Fibroblast of skin of right quadriceps (primary cell): ENCODE data around the gene NAMPT.
"Not testable (repeated sequence)": the region's sequence is repeated elsewhere in the genome, so short reads cannot be mapped to it uniquely, and the experiment has no call there.

Source experiments
- DNase-seq: peaks from one replicate; pipeline ENCODE4 v3.0.0-alpha.2; 2013

NAMPT gene

DNA sequence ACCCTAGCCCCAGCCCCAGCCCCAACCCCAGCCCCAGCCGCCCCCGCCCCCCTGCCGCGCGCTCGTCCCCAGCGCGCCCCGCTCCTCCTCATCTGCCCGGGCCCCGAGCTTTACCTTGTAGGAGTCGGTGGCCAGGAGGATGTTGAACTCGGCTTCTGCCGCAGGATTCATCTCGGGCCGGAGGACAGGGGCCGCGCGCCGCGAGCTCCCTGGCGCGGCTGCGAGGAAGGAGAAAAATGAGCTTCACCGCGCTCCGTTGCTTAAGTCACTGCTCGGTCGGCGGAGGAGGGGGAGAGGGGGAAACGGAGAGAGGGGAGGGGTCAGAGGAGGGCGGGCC is at the start of gene NAMPT:
NAMPT (minus strand) TSS at position 270 of the 337 bp plus-strand sequence; CDS start at position 171, 99 bp downstream.
- no peak for DNase-seq

DNA sequence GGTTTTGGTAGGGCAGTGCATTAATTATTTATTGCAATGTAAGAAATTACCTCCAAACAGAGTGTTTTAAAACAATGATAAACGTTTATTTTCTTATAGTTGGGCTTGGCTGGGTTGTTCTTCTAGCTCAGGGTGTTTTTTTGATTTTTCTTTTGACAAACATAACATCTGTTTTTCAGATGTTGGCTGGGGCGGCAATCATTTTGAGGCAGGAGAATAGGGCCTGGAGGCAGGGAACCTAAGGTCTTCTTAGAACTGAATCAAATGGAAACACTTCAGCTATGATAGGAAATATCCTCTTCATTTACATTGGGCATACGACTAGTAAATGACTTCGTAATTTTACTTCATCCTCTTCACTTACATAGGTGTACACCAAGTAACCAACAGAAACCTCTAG is 47.4 kb upstream of the NAMPT start:
- DNase-seq = no peak

DNA sequence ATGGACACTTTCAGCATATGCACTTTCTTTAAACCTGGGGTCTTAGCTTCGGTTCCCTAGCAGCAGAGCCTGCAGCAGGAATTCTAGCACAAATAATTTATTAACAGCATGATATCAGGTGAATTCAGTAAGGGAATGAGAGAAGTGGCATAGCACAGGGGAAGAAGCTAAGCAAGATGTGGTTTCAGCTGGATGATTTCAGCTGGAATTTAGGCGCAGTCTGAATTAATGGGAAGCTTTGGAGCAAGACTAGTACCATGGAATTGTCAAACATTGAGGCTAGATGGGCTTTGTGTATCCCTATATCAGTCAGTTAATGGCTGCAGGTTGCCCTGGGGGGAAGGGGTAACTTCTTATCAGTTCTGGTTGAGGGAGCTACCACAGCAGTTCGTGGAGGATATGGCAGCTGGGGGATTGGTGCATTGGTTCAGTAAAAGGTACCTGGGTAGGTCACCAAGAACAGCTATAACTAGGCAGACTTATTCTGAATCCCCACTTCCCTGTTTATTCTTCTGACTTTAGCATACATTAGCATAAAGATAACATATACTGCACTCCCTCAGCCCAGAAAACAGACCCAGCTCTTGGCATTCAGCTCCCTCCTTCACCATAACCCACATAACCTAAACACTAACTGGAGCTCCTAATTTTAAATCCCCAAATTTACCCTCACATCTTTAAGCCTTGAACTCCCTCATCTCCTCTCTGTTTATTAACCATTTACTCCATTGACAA is 46.8 kb upstream of the NAMPT start:
- no peak for DNase-seq

DNA sequence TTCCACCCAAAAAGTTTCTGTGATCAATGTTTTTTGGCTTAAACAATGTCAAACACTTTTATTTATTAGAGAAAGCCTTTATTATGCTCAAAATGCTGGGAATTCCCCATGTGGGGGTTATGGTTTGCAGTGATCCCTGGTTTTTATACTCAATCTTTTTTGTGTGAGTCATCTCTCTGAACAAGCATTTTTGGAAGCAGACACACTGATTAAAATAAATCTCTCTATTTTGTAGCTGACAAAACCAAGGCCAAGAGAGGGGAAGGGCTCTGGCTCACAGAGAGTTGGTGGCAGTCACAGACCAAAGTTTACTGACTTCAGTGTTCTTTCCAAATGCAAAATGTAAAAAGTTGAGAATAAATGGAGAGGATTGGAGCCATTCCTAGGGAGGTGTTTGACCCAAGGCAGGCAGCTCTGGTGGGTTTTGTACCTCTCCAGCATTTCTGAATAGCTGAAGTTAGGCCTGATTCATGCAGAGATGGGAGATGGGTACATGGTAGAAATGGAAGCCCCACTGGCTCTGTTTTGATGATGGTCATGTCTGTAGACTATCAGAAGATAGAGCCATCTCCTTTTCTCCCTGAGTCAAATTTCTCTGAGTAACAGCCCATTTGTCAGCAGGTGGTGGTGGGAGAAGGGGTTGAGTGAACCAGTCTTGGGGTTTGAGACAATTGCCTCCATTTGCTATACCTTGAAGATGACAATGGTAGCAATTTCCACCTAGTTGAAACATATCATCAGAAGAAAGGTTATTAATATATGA is 45.4 kb upstream of the NAMPT start:
- DNase-seq = peak; percentile 83

DNA sequence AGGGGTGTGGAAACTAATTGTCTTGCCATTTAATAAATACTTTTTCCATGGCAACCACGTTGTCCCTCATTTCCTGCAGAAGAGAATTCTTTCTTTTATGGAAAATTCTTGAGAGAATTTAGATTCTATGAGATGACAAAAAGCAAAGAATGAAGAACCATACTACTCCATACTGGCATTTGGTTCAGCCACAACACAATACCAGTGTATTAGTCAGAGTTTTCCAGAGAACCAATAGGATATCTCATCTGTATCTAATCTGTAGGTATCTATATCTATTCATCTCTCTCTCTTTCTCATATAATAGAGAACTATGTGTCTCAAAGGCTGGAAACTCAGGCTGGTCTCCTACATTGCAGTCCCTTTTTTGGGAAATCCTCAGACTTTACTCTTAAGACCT is 44.6 kb upstream of the NAMPT start:
- peak; percentile 38 for DNase-seq

DNA sequence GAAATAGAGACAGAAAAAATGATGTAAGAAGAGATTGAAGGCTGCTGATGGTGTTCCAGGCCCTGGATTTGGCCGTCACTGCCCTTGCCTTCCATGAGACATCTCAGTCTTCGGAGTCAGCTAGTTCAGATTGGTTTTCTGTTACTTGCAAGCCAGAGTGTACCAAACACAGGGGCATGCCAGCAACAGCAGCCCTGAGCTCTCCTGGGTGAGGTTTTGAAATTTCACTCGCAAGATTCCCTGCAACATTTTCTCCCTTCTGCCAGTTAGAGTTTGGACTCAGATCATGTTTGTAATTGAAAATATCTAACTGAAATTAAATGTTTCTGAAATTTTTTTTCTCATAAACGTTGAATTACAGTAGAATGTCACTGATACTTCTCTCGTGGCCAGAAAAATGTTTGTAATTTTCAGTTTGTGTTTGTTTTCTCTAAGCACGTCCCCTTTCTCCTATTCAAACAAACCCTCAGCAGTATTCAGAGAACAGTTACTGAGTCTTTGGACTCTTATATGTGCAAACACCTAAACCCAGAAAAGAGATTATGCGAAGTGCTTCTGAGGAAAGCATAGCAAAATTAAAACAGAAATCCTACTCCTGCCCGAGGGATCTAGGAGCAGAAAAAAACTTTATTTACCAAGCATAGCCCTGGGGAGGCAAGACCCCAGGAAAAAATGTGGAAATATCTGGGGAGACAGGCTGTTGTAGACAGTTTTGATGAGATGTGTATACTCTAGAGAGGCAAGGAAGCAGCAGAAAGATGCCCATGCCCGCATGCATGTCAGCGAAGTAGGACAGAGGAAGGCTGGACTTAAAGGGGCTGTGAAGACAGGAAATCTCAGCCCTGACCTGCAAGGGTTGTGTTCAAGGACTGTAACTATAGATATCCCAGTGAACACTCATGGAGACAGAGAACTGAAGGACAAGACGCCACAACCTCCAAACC is 43.0 kb upstream of the NAMPT start:
- DNase-seq = no peak

DNA sequence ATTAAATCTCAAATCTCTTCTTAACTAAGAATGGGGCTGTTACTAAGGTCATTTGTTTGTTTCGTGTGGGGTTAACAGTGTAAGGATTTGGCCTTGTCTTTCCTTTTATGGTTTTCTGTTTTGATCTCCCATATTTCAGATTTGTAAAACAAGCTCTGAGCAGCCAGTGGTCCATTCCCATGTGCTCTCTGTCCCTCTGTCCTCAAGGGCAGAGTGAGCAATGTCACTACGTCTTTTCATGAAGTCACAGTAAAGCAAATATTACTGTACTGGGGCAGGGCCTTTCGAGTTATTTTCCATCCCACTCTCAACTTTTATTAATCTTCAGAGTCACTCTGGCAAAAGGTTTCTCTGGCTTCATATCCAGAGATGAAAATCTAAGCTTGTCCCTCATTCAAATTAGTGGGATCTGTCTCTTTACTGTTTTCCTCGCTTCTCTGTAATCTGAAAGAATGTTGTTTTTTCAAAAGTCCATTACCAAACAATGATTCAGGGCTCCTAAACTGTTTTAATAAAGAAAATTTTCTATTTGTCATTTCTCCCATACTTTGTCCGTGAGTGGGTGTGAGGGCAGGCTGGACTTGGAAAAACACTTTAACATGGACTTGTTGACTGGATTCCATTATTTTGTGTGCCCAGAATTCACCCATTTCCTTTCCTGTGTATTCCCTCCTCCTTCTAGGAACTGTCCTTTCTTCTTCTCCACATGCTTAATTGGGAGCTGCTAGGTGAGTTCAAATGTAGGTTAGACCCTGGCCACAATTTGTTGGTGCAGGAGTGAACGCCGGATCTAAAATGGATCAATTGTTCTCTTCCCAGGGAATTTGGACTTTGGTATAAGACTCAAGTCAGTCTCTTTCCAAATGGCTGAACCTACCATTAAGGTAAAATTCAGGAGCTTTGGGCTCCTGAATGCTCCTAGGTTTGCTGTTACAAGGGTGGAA is 42.1 kb upstream of the NAMPT start:
- no peak for DNase-seq

DNA sequence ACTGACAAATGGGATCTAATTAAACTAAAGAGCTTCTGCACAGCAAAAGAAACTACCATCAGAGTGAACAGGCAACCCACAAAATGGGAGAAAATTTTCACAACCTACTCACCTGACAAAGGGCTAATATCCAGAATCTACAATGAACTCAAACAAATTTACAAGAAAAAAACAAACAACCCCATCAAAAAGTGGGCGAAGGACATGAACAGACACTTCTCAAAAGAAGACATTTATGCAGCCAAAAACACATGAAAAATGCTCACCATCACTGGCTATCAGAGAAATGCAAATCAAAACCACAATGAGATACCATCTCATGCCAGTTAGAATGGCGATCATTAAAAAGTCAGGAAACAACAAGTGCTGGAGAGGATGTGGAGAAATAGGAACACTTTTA is 39.7 kb upstream of the NAMPT start:
- not testable (repeated sequence) for DNase-seq

DNA sequence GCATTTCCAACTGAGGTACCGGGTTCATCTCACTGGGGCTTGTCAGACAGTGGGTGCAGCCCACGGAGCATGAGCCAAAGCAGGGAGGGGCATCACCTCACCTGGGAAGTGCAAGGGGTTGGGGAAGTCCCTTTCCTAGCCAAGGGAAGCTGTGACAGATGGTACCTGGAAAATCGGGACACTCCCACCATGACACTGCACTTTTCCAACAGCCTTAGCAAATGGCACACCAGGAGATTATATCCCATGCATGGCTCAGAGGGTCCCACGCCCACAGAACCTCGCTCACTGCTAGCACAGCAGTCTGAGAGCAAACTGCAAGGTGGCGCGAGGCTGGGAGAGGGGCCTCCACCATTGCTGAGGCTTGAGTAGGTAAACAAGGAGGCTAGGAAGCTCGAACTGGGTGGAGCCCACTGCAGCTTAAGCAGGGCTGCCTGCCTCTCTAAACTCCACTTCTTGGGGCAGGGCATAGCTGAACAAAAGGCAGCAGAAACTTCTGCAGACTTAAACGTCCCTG is 35.5 kb upstream of the NAMPT start:
- not testable (repeated sequence) for DNase-seq

DNA sequence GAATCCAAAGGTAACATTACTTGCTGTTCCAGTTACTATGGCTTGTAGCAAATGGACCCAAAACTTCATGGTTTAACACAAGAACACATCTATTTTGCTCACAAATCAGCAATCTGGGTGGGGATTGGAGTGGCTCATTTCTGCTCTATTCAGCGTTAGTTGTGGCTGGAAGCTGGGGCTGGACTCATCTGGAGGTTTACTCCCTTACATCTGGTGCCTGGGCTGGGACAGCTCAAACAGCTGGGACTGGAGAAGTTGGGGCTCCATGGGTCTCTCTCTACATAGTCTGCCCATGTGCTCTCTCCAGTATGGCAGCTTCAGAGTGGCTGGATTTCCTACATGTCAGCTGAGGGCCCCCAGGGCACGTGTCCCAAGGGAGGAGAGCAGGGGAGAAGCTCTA is 33.7 kb upstream of the NAMPT start:
- DNase-seq = no peak

DNA sequence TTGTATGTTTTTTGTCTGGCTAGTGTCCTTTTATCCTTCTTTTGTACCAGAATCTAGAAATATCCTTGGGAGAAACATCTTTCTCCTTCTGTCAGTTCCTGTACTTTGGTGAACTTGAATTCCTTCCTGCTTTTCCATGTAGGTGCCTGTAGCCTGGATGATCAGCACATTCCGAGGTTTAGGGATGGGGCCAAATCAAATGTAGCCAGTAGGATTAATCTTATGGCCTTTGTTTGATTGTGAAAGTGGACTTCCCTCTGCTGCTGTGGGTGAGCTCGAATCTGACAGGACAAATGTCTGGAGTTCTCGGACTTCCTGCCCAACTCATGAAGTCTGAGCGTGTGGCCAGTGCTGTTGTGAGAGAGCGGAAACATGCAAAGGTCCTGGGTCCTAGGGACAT is 33.2 kb upstream of the NAMPT start:
- peak; percentile 21 for DNase-seq

DNA sequence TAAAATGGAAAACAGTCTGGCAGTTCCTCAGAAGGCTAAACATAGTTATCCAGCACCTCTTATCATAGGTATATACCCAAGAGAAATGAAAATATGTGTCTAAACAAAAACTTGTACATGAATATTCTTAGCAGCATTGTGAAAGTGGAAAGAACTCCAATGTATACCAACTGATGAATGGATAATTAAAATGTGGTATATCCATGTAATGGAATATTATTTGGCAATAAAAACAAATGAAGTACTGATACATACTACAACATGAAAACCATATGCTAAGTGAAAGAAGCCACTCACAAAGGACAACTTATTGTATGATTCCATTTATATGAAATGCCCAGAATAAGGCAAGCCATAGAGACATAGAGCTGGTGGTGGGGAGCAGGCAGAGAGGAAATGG is 32.2 kb upstream of the NAMPT start:
- DNase-seq = no peak

DNA sequence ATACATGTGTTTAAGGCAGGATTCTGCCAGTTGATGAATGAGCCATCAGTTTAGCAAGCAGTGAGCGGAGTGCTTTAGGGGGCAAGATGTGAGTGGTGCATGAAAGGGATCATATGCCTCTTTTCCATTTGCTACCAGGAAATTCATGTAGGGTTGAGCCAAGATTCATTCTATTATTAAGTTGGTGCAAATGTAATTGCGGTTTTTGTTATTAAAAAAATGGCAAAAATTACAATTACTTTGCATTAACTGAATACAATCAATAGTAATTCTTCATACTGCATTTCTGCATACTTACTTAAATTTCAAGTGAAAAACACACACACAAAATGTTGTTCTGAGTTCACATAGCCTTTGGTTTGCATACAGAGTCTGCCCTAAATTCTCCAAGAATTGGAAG is 30.1 kb upstream of the NAMPT start:
- no peak for DNase-seq

DNA sequence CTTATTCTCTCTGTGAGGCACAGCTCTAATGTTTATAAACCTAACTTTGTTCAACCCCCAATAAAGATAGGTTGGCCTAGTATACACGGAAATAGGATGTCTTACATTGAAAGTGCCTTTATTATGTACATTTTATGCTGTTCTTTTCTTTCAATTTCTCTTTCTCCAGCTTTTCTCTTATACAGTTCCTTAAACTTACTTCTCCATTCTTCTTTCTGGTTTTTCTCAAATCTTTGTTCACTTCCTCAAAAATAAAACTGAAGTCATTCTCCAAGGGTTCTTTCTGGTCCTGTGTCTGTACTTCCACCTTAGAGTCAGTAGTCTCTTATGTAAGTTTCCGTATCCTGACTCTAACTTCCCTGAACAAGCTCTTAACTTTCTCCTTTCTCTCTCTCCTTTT is 29.2 kb upstream of the NAMPT start:
- DNase-seq = no peak

DNA sequence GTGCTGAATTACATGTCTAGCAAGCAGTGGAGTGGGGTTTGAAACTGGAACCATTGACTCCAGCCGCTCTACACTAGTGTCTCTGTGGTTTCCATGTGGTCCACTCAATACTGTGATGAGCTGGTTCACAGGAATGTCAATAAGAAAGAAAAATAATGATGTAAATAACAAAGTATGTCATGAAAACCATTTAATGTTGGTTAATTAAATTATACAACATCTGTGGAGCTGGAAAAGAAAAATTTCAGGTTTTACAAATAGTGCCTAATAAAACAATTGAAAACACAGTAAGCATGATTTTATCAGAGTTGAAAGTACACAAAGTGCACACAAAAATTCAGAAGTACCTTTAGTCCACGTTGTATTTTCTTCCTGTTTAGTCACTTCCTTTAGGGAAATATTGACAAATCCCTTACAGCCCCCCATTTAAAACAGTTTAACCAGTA is 28.7 kb upstream of the NAMPT start:
- DNase-seq = peak; percentile 81

DNA sequence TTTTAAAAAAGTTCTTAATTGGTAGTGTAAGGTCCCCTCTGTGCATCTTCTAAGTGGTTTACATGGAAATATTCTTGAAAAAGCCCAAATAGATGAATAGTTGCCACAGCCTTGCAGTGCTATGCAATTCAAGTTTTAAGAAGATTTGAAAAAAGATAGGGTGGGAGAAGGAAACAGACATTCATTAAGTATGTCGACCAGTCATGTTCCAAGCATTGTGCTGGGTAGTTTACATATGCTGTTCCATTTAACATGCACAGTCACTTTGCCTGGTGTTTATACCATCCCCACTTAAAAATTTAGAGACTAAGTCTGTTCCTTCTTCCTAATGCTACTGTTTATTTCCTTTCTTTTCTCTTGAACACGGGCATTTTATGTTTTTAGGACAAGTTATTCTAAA is 28.1 kb upstream of the NAMPT start:
- DNase-seq = peak; percentile 10

DNA sequence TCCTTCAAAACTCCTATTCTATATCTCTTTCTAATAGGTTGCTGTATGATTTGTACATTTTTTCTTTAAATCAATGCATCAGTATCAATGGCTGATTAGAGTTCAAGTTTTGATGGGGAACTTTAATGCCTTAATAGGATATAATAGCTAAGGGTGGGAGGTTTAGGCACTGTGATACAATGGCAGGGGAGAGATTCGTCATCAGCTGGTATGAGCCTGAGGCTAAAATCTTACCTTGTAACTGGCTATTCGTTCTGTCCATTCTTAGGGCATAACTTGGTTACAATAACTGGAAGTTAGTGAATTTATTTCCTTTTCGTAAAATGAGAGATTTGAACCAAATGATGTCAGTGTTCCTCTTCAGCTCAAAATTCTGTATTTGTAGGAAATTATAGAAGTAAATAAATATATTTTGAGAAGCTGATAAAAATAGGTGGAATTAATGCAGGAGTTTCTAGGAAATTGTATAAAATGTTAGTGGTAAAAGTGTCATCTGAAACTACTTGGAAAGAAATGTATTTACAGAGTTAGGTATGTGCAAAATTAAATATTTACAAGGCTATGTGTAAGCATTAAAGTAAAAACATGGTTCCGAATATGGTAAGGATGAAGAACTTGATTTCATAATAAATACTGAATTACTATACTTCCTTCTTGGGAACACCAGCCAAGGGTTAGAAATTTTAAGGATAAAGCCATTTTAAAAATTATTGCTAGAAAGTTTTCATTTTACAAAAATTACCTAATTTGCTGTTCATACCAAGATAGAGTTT is 27.5 kb upstream of the NAMPT start:
- DNase-seq = no peak

DNA sequence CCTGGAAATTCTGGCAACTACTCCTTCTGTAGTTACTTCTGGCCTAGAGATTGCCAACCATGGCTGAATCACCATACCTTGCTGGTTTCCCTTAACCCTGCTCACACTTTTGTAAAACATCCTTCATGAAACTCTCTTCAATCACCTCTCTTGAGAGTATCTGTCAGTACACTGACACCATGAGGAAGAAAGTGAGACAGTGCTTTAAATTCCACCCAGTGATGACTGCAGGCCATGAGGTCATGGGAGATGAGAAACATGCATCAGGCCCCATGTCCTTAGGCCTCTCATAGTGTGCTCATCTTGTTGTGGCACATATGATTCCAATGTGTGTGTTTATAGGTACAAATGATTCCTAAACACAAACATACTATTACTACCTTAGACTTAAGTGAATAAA is 24.6 kb upstream of the NAMPT start:
- DNase-seq = no peak

DNA sequence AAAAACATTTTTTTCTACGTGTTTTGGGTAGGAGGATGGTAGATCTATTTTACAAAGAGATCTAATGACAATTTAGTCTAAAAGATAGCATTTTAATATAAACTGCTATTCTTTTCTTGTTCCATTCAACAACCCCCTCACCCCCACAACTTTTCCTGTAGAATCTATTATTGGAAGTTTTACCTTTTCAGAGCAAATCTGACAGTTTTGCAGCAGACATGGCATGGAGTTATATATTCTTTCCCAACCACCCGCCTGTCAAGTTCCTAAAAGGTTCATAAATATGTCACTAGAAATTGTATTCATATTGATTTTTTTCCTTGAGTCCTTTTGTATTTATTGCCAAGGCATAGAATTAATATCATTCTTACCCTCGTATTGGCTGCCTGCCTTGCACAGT is 21.5 kb upstream of the NAMPT start:
- no peak for DNase-seq

DNA sequence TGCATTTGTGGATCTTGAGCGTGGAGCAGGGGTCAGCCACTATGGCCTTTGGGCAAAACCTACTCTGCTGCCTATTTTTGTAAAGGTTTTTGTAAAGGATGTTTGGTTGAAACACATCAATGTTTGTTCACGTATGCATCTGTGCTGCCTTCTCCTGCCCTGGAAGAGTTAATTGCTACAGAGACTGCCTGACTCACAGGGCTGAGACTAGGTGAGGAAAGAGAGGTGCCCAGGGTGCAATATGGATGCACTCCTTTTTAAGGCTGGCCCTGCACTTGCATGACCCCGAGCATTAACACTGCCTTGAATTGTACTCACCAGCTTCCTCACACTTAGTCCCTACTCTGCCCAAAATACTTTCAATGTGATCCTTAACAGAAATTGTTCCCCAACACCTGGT is 20.9 kb upstream of the NAMPT start:
- DNase-seq = no peak

DNA sequence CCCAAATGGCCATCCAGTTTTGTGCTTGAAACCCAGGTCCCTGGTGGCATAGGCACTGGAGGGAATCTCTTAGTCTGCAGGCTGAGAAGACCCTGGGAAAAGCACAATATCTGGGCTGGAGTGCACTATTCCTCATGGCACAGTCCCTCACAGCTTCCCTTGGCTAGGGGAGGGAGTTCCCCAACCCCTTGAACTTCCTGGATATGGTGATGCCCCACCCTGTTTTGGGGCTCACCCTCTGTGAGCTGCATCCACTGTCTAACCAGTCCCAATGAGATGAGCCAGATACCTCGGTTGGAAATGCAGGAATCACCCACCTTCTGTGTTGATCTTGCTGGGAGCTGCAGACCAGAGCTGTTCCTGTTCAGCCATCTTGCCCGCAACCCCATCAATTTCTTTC is 19.8 kb upstream of the NAMPT start:
- no peak for DNase-seq
